Liver (tissue), 3 donors: ENCODE results near the gene TMEM42.

Experiments
- EGR1 ChIP-seq, 2 donors: IDR thresholded peaks; 2 replicates each; pipeline ENCODE4 v1.6.1; 2016 to 2018; ENCODE audit warnings: antibody characterized with exemption in 2 of 2, low read depth in 2 of 2
- SP1 ChIP-seq: IDR thresholded peaks from 2 replicates; pipeline ENCODE4 v1.6.1; 2018; ENCODE audit warnings: antibody characterized with exemption, mild to moderate bottlenecking
- TF ChIP-seq, protein P1 (sequence below): fragments of 150-350 bp; IDR thresholded peaks from 2 replicates; pipeline ENCODE4 v1.5.1; 2017; ENCODE audit warnings: improper control_type of control experiment, low read depth, low read length; ENCODE audit not compliant: missing input control
- donor health status: healthy.
- donor health status: healthy.

DNA sequence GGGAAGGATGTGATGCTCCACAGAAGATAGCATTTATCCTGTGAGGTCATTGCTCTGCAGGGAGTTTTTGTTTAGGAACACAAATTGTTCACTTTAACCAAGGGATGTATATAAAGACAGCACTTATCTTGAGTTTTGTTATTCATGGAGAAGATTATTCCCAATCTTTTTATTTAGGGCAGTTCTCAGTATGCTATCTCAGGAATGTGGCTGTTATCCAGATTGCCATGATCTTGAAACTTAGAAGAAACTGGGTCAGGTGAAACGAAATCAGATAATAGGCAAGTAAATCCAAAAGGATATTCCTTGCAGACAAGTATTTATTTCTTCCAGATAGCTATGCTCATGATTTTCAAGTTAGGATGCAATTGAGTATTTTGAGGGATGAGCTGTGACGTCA, 19.3 kb upstream of the TMEM42 start:
- TF ChIP-seq SP1 (no peak), EGR1 (IDR thresholded peaks at IDR 0.05; ENCODE audit: low read depth in 2 of 2) (no peak)
- TF ChIP-seq, protein P1, sequence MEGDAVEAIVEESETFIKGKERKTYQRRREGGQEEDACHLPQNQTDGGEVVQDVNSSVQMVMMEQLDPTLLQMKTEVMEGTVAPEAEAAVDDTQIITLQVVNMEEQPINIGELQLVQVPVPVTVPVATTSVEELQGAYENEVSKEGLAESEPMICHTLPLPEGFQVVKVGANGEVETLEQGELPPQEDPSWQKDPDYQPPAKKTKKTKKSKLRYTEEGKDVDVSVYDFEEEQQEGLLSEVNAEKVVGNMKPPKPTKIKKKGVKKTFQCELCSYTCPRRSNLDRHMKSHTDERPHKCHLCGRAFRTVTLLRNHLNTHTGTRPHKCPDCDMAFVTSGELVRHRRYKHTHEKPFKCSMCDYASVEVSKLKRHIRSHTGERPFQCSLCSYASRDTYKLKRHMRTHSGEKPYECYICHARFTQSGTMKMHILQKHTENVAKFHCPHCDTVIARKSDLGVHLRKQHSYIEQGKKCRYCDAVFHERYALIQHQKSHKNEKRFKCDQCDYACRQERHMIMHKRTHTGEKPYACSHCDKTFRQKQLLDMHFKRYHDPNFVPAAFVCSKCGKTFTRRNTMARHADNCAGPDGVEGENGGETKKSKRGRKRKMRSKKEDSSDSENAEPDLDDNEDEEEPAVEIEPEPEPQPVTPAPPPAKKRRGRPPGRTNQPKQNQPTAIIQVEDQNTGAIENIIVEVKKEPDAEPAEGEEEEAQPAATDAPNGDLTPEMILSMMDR, result no peak
